Chondrocyte (in vitro differentiated cells): Measurements from ENCODE around the gene ZNF497. TPM values are rescaled to one million over a fixed set of nuclear protein-coding genes. Genes with fewer than 3 reads are reported as not detected.

Experiments
- DNase-seq: peaks from one replicate; pipeline ENCODE4 v3.0.0; 2021; ENCODE audit warnings: mixed read lengths, low spot score
- H3K27ac Mint-ChIP-seq: one replicate; pipeline ENCODE4 v1.8.0; 2021; ENCODE audit warnings: mild to moderate bottlenecking, moderate library complexity, mixed read lengths; ENCODE audit not compliant: unreplicated experiment
- H3K27me3 Mint-ChIP-seq: 2 replicates; pipeline ENCODE4 v1.8.0; 2021; ENCODE audit warnings: low read depth, mixed read lengths
- H3K36me3 Mint-ChIP-seq: 2 replicates; pipeline ENCODE4 v1.8.0; 2021; ENCODE audit warnings: low read depth, mixed read lengths
- H3K4me1 Mint-ChIP-seq: 2 replicates; pipeline ENCODE4 v1.8.0; 2021; ENCODE audit warnings: low read depth, mild to moderate bottlenecking, mixed read lengths
- H3K4me3 Mint-ChIP-seq: one replicate; pipeline ENCODE4 v1.8.0; 2021; ENCODE audit warnings: mild to moderate bottlenecking, moderate library complexity, mixed read lengths; ENCODE audit not compliant: unreplicated experiment
- H3K9me3 Mint-ChIP-seq: 2 replicates; pipeline ENCODE4 v1.8.0; 2021; ENCODE audit warnings: low read depth, mixed read lengths
- CTCF ChIP-seq: fragments of 200-600 bp; sonication (generic); IDR thresholded peaks from 2 replicates; pipeline ENCODE4 v1.5.0; 2021; ENCODE audit warnings: antibody characterized with exemption, mild to moderate bottlenecking, moderate library complexity
- long read RNA-seq: library from polyadenylated mRNA; stranded (forward); transcript quantifications from one replicate; pipeline ENCODE4 v2.0.0, GENCODE V29; 2021
- total RNA-seq: library from RNA; stranded (reverse); gene quantifications from 3 replicates; pipeline ENCODE4 v1.2.1, GENCODE V29; 2021

Gene ZNF497
- total RNA-seq: 0.65 to 0.69 TPM (median 0.68 TPM) in 3 replicates
- long read RNA-seq, partial matches to known transcripts: 0 of 2 reads
- long read RNA-seq, other reads (novel, unspliced or antisense): 2 of 2 reads

- Mint-ChIP-seq H3K4me3 (peak within 1 kb of the TSS; percentile 83), H3K36me3 (peaks cover 3% of the 10 kb centered on the region), H3K9me3 (no peaks in the 10 kb centered on the region), H3K27ac (peak within 1 kb of the TSS; percentile 92), H3K4me1 (peaks cover 11% of the 10 kb centered on the region), H3K27me3 (no peaks in the 10 kb centered on the region)
- peak; percentile 98 for DNase-seq
- TF ChIP-seq CTCF: peak; percentile 26
Measured at GRCh38 chr19:58362272-58362994, at the start of gene ZNF497. ZNF497 (minus strand) TSS chr19:58362751; CDS start chr19:58357635, 5,116 bp downstream.

GRCh38 chr19:58409010-58409790 lies 46.6 kb upstream of the ZNF497 start:
- peak overlapping the region; percentile 90 for H3K4me3 Mint-ChIP-seq
- H3K27me3 Mint-ChIP-seq: no peaks in the 10 kb centered on the region
- no peaks in the 10 kb centered on the region for H3K9me3 Mint-ChIP-seq
- peaks cover 2% of the 10 kb centered on the region for H3K36me3 Mint-ChIP-seq
- no peak for DNase-seq
- no peak for TF ChIP-seq CTCF
- H3K27ac Mint-ChIP-seq: peak overlapping the region; percentile 76
- peaks cover 35% of the 10 kb centered on the region for H3K4me1 Mint-ChIP-seq

GRCh38 chr19:58408152-58409009 lies 45.8 kb upstream of the ZNF497 start, which contains the start of gene ZNF584:
ZNF584 (plus strand) TSS chr19:58408649; CDS start chr19:58409148, 499 bp downstream.
- Mint-ChIP-seq H3K4me1 (peaks cover 32% of the 10 kb centered on the region), H3K27me3 (no peaks in the 10 kb centered on the region), H3K9me3 (no peaks in the 10 kb centered on the region), H3K36me3 (peaks cover 2% of the 10 kb centered on the region), H3K27ac (peak within 1 kb of the TSS; percentile 92), H3K4me3 (peak within 1 kb of the TSS; percentile 90)
- DNase-seq: peak; percentile 96
- TF ChIP-seq CTCF: peak; percentile 44

GRCh38 chr19:58407658-58408151 lies 45.2 kb upstream of the ZNF497 start:
- Mint-ChIP-seq H3K36me3 (peaks cover 2% of the 10 kb centered on the region), H3K27me3 (no peaks in the 10 kb centered on the region), H3K9me3 (no peaks in the 10 kb centered on the region), H3K4me3 (peak overlapping the region; percentile 90), H3K4me1 (peaks cover 34% of the 10 kb centered on the region), H3K27ac (peak overlapping the region; percentile 92)
- TF ChIP-seq CTCF: no peak
- DNase-seq: no peak
